Lung (tissue), 12 donors: ENCODE results near the gene ZNHIT3. TPM values are rescaled to one million over a fixed set of nuclear protein-coding genes. Genes with fewer than 3 reads are reported as not detected.

Source experiments
- ATAC-seq: fragments of 200-7000 bp; cut with Tn5 transposase; one replicate; pipeline ENCODE4 v1.9.1; 2020; ENCODE audit warnings: moderate number of reproducible peaks; ENCODE audit not compliant: insufficient read depth, low FRiP score
- DNase-seq, 3 donors: peaks; one replicate each; pipeline ENCODE4 v3.0.0-alpha.2; 2013 to 2017
- H3K27ac ChIP-seq, 2 donors: one replicate each; pipeline ENCODE4 v1.5.1; 2013; ENCODE audit warnings: mild to moderate bottlenecking in 2 of 2, moderate library complexity in 2 of 2, control low read depth in 1 of 2, inconsistent platforms in 1 of 2, low read depth in 1 of 2, low read length in 1 of 2
- H3K27me3 ChIP-seq, 3 donors: one replicate each; pipeline ENCODE4 v1.5.1; 2013; ENCODE audit warnings: low read length in 2 of 3; ENCODE audit not compliant: control insufficient read depth in 3 of 3, insufficient read depth in 3 of 3
- H3K36me3 ChIP-seq, 4 donors: one replicate each; pipeline ENCODE4 v1.5.1; 2013; ENCODE audit warnings: low read length in 4 of 4, mild to moderate bottlenecking in 1 of 4, moderate library complexity in 1 of 4; ENCODE audit not compliant: control insufficient read depth in 4 of 4, insufficient read depth in 4 of 4
- H3K4me1 ChIP-seq, 5 donors: one replicate each; pipeline ENCODE4 v1.5.1; 2013; ENCODE audit warnings: low read length in 5 of 5, mild to moderate bottlenecking in 2 of 5, moderate library complexity in 1 of 5; ENCODE audit not compliant: control insufficient read depth in 5 of 5, insufficient read depth in 5 of 5
- H3K4me3 ChIP-seq: one replicate; pipeline ENCODE4 v1.5.1; 2013; ENCODE audit warnings: mild to moderate bottlenecking, control low read depth, moderate library complexity
- H3K9ac ChIP-seq, 2 donors: one replicate each; pipeline ENCODE4 v1.5.1; 2013; ENCODE audit warnings: low read length in 2 of 2, control low read depth in 1 of 2; ENCODE audit not compliant: insufficient read depth in 1 of 2
- H3K9me3 ChIP-seq, 4 donors: one replicate each; pipeline ENCODE4 v1.5.1; 2013; ENCODE audit warnings: low read length in 3 of 4, mild to moderate bottlenecking in 1 of 4, moderate library complexity in 1 of 4; ENCODE audit not compliant: control insufficient read depth in 4 of 4, insufficient read depth in 3 of 4
- WGBS, 2 donors: extraction: QIAGEN DNeasy Blood & Tissue Kit; methylation state at CpG; one replicate each; pipeline ENCODE4 v1.1.7; 2013; 5-methylcytosine and 5-hydroxymethylcytosine counted together
- polyA plus RNA-seq, 2 donors: library from polyadenylated mRNA; stranded (reverse); fragments of 200-250 nt; gene quantifications; one replicate each; pipeline ENCODE4 v1.2.1, GENCODE V29; 2013
- total RNA-seq, 2 donors: library from RNA; depleted of rRNA in 1 of 2; stranded (reverse); fragments of >200 nt in 1 of 2; gene quantifications; one replicate each; pipeline ENCODE4 v1.2.1, GENCODE V29; 2014 to 2021
- TF ChIP-seq, protein P1 (sequence below): IDR thresholded peaks from 2 replicates; pipeline ENCODE4 v1.5.1; 2012; ENCODE audit warnings: mild to moderate bottlenecking; ENCODE audit errors: control extremely low read depth, extremely low read depth
- donor health status: control.
- donor health status: control.
- donor health status: Bipolar disorder and iron deficiency.
- donor health status: healthy.
- donor health status: DM: yes; HTN: yes; CAD: no.

Gene ZNHIT3
- total and polyA plus RNA-seq, 4 donors: 23.0 to 35.2 (median 33.6) TPM

DNA sequence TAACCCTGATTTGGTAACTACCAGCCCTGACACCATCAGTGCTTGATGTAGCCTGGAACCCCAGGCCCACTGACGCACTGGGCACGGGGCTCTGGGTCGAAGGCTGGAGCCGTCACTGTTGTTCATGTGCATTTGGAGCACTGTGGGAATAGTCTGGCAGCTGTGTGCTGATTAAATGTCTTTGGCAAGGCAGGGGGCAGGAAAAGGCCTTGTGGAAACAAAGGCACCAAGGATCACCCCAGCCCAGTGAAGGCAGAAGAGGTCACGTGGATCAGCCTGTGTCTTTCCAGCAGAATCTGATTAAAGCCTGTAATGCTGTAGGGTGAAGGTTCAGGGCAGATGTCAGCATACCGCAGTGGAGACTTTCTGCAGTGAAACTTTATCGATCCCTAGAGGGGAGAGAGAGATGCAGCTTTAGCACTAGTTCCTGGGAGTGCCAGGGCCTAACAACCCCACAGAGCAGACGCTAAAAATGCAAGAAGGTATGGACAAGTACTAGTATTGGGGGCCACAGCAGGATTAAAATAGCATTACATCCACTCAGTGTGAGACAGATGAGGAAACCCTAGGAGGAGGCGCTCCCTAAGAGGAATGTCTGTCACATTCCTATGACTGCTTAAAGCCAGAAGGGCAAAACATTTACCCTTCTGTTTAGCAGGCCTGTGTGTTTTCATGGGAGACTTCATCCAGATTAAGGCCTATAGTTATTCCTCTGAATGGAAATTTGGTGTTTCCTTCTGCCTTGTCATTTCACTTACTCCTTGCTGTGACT, 9.7 kb downstream of the ZNHIT3 start:
- Histone ChIP-seq H3K36me3 (peaks cover 20 to 60% (median 52%) of the 10 kb centered on the region in 4 donors), H3K4me3 (no peak overlapping the region), H3K27ac (no peak overlapping the region), H3K9me3 (no peaks in the 10 kb centered on the region), H3K27me3 (no peaks in the 10 kb centered on the region), H3K4me1 (peaks cover 0 to 2% (median 0%) of the 10 kb centered on the region in 5 donors), H3K9ac (no peak overlapping the region)
- ATAC-seq: no peak
- 92 to 94% methylated on average over 9 of the region's 9 CpGs for WGBS, 2 donors
- DNase-seq: no peak
- TF ChIP-seq, protein P1, sequence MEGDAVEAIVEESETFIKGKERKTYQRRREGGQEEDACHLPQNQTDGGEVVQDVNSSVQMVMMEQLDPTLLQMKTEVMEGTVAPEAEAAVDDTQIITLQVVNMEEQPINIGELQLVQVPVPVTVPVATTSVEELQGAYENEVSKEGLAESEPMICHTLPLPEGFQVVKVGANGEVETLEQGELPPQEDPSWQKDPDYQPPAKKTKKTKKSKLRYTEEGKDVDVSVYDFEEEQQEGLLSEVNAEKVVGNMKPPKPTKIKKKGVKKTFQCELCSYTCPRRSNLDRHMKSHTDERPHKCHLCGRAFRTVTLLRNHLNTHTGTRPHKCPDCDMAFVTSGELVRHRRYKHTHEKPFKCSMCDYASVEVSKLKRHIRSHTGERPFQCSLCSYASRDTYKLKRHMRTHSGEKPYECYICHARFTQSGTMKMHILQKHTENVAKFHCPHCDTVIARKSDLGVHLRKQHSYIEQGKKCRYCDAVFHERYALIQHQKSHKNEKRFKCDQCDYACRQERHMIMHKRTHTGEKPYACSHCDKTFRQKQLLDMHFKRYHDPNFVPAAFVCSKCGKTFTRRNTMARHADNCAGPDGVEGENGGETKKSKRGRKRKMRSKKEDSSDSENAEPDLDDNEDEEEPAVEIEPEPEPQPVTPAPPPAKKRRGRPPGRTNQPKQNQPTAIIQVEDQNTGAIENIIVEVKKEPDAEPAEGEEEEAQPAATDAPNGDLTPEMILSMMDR: no peak

DNA sequence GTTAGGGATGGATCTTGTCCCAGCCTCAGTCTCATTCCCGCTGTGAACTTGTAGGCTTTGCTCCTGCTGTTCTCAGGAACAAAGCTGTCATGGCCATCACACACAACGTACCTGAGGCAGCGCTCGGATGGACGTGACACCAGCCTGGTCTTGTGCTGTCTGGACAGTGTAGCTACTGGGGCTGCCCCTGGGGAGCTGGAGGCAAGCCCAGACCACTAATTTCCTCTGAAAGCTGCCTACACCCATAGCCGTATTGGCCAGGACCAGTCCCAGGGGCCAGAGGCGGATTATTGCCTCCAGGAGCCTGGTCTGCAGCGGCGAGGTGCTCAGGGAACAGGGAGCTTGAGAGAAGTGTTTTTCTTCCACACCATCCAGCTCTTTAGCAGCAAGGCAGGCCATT, 11.7 kb downstream of the ZNHIT3 start:
- ATAC-seq (no peak), DNase-seq (no peak)
- H3K4me1 ChIP-seq: peaks cover 0 to 2% (median 0%) of the 10 kb centered on the region in 5 donors
- TF ChIP-seq, protein P1: no peak
- H3K27ac ChIP-seq: no peak overlapping the region
- no peaks in the 10 kb centered on the region for H3K27me3 ChIP-seq
- no peaks in the 10 kb centered on the region for H3K9me3 ChIP-seq
- H3K4me3 ChIP-seq: no peak overlapping the region
- WGBS, 2 donors: 92 to 93% methylated on average over 9 of the region's 9 CpGs
- H3K9ac ChIP-seq: no peak overlapping the region
- H3K36me3 ChIP-seq: peaks cover 20 to 48% (median 37%) of the 10 kb centered on the region in 4 donors

- peaks cover 18 to 48% (median 35%) of the 10 kb centered on the region in 4 donors for H3K36me3 ChIP-seq
- H3K4me1 ChIP-seq: peaks cover 0 to 2% (median 0%) of the 10 kb centered on the region in 5 donors
- 80 to 88% methylated on average over 7 of the region's 7 CpGs for WGBS, 2 donors
- H3K9ac ChIP-seq: no peak overlapping the region
- TF ChIP-seq, protein P1: no peak
- no peaks in the 10 kb centered on the region for H3K9me3 ChIP-seq
- ATAC-seq: no peak
- no peaks in the 10 kb centered on the region for H3K27me3 ChIP-seq
- DNase-seq: no peak
- H3K4me3 ChIP-seq: no peak overlapping the region
- H3K27ac ChIP-seq: no peak overlapping the region
These were observed 12.2 kb downstream of the ZNHIT3 start for GRCh38 chr17:36498560-36499300.
